ENCODE measurements around the gene ALDH3B2.
"Not testable (repeated sequence)": the region's sequence is repeated elsewhere in the genome, so short reads cannot be mapped to it uniquely, and the experiment has no call there.

- TF ChIP-seq, protein P1, sequence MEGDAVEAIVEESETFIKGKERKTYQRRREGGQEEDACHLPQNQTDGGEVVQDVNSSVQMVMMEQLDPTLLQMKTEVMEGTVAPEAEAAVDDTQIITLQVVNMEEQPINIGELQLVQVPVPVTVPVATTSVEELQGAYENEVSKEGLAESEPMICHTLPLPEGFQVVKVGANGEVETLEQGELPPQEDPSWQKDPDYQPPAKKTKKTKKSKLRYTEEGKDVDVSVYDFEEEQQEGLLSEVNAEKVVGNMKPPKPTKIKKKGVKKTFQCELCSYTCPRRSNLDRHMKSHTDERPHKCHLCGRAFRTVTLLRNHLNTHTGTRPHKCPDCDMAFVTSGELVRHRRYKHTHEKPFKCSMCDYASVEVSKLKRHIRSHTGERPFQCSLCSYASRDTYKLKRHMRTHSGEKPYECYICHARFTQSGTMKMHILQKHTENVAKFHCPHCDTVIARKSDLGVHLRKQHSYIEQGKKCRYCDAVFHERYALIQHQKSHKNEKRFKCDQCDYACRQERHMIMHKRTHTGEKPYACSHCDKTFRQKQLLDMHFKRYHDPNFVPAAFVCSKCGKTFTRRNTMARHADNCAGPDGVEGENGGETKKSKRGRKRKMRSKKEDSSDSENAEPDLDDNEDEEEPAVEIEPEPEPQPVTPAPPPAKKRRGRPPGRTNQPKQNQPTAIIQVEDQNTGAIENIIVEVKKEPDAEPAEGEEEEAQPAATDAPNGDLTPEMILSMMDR (IDR thresholded peaks at IDR 0.05): not testable (repeated sequence)
- not testable (repeated sequence) for TF ChIP-seq EP300, POLR2A (IDR thresholded peaks at IDR 0.05)
These were observed 29.3 kb upstream of the ALDH3B2 start for GRCh38 chr11:67703709-67704108.

Data from tibial nerve (tissue), 4 donors.